Neural progenitor cell (in vitro differentiated cells): ENCODE data around the gene TRIP4. TPM values are rescaled to one million over a fixed set of nuclear protein-coding genes. Genes with fewer than 3 reads are reported as not detected.

Source experiments
- DNase-seq: peaks from one replicate; pipeline ENCODE4 v3.0.0-alpha.2; 2016; ENCODE audit warnings: low spot score
- H2AFZ ChIP-seq: fragments of 200-600 bp; sonication (generic); replicated peaks from 2 replicates; pipeline ENCODE4 v1.6.1; 2016; ENCODE audit warnings: antibody characterized with exemption
- H3F3A ChIP-seq: fragments of 200-600 bp; sonication (generic); 2 replicates; pipeline ENCODE4 v1.6.1; 2016; ENCODE audit warnings: antibody characterized with exemption, low read depth
- H3K27ac ChIP-seq: fragments of 200-600 bp; sonication (generic); 2 replicates; pipeline ENCODE4 v1.5.1; 2016; ENCODE audit warnings: mild to moderate bottlenecking
- H3K27me3 ChIP-seq: fragments of 200-600 bp; sonication (generic); 2 replicates; pipeline ENCODE4 v1.6.1; 2016; ENCODE audit warnings: mild to moderate bottlenecking, moderate library complexity
- H3K36me3 ChIP-seq: fragments of 200-600 bp; sonication (generic); 2 replicates; pipeline ENCODE4 v1.5.1; 2016
- H3K4me1 ChIP-seq: fragments of 200-600 bp; sonication (generic); 2 replicates; pipeline ENCODE4 v1.6.1; 2016; ENCODE audit warnings: mixed run types
- H3K4me2 ChIP-seq: fragments of 200-600 bp; sonication (generic); 2 replicates; pipeline ENCODE4 v1.6.1; 2016
- H3K4me3 ChIP-seq: fragments of 200-600 bp; sonication (generic); 2 replicates; pipeline ENCODE4 v1.5.1; 2016
- H3K79me2 ChIP-seq: fragments of 200-600 bp; sonication (generic); 2 replicates; pipeline ENCODE4 v1.6.1; 2016; ENCODE audit warnings: low read depth
- H3K9ac ChIP-seq: fragments of 200-600 bp; sonication (generic); 2 replicates; pipeline ENCODE4 v1.6.1; 2016
- H3K9me3 ChIP-seq: fragments of 200-600 bp; sonication (generic); 2 replicates; pipeline ENCODE4 v1.5.1; 2016; ENCODE audit warnings: low read depth
- H4K20me1 ChIP-seq: fragments of 200-600 bp; sonication (generic); 2 replicates; pipeline ENCODE4 v1.6.1; 2016; ENCODE audit warnings: low read depth
- H3K27ac Mint-ChIP-seq: 3 replicates; pipeline ENCODE4 v1.8.0; 2021; ENCODE audit warnings: mixed read lengths
- H3K27me3 Mint-ChIP-seq: 2 replicates; pipeline ENCODE4 v1.8.0; 2022; ENCODE audit warnings: low read depth, mild to moderate bottlenecking, inconsistent platforms, moderate library complexity, mixed read lengths; ENCODE audit not compliant: insufficient read depth
- H3K36me3 Mint-ChIP-seq: 3 replicates; pipeline ENCODE4 v1.8.0; 2021; ENCODE audit warnings: mixed read lengths
- H3K4me1 Mint-ChIP-seq: 3 replicates; pipeline ENCODE4 v1.8.0; 2021; ENCODE audit warnings: mixed read lengths
- H3K4me3 Mint-ChIP-seq: 3 replicates; pipeline ENCODE4 v1.8.0; 2021; ENCODE audit warnings: mild to moderate bottlenecking, moderate library complexity, mixed read lengths
- H3K9me3 Mint-ChIP-seq: 3 replicates; pipeline ENCODE4 v1.8.0; 2020; ENCODE audit warnings: mixed read lengths
- CTCF ChIP-seq: fragments of 200-600 bp; sonication (generic); IDR thresholded peaks from 2 replicates; pipeline ENCODE4 v1.5.1; 2017; ENCODE audit warnings: antibody characterized with exemption, mild to moderate bottlenecking
- EZH2 ChIP-seq: fragments of 200-600 bp; sonication (generic); IDR thresholded peaks from 2 replicates; pipeline ENCODE4 v1.6.1; 2017; ENCODE audit warnings: antibody characterized with exemption, mild to moderate bottlenecking, moderate library complexity
- EZH2phosphoT487 ChIP-seq: fragments of 200-600 bp; sonication (generic); IDR thresholded peaks from 2 replicates; pipeline ENCODE4 v1.6.1; 2017; ENCODE audit warnings: antibody characterized with exemption
- total RNA-seq: library from RNA; depleted of rRNA; stranded (reverse); fragments of >200 nt; gene quantifications from 2 replicates; pipeline ENCODE4 v1.2.3, GENCODE V29; 2015; ENCODE audit warnings: low replicate concordance

Gene TRIP4
- total RNA-seq, result 10.9 and 17.3 TPM in 2 replicates

- Histone ChIP-seq H3F3A (no peaks in the 10 kb centered on the region), H3K9me3 (no peaks in the 10 kb centered on the region), H3K27me3 (no peaks in the 10 kb centered on the region), H2AFZ (peak within 1 kb of the TSS; percentile 96), H3K4me1 (peaks cover 5% of the 10 kb centered on the region), H4K20me1 (no peaks in the 10 kb centered on the region), H3K4me2 (peak within 1 kb of the TSS; percentile 86), H3K36me3 (no peaks in the 10 kb centered on the region), H3K4me3 (peak within 1 kb of the TSS; percentile 90), H3K27ac (peak within 1 kb of the TSS; percentile 4), H3K9ac (peak within 1 kb of the TSS; percentile 73), H3K79me2 (peaks cover 33% of the 10 kb centered on the region)
- Mint-ChIP-seq H3K9me3 (no peaks in the 10 kb centered on the region), H3K27ac (peak within 1 kb of the TSS; percentile 89), H3K4me3 (peak within 1 kb of the TSS; percentile 98), H3K36me3 (no peaks in the 10 kb centered on the region), H3K27me3 (peaks cover 2% of the 10 kb centered on the region), H3K4me1 (peaks cover 18% of the 10 kb centered on the region)
- TF ChIP-seq EZH2, result no peak
- peak; percentile 7 for TF ChIP-seq CTCF
- no peak for TF ChIP-seq EZH2phosphoT487
- peak; percentile 93 for DNase-seq
Observed at GRCh38 chr15:64387562-64388168, at the start of gene TRIP4. TRIP4 (plus strand) TSS chr15:64387836; CDS start chr15:64387864, 28 bp downstream.

DNA sequence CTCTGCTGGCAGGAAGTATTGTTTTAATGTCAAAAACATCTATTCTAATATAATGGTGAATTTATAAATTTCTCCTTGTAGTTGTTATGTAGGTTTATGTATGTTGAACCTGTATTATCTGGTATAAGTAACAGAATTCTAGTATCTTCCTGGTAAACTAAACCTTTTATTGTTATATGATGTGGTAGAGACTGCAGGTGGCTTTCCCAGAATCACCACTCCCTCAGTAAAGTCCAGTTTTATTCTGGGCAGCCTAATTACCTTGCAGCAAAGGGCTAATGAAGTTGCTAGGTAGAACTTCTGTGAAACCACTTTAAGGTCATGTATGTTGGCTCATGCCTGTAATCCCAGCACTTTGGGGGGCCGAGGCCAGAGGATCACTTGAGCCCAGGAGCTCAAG is 47.3 kb upstream of the TRIP4 start:
- Mint-ChIP-seq H3K27me3 (no peaks in the 10 kb centered on the region), H3K27ac (no peak overlapping the region), H3K4me3 (no peak overlapping the region), H3K9me3 (no peaks in the 10 kb centered on the region), H3K4me1 (peaks cover 5% of the 10 kb centered on the region), H3K36me3 (peaks cover 4% of the 10 kb centered on the region)
- no peak overlapping the region for H3K4me3 ChIP-seq
- no peaks in the 10 kb centered on the region for H4K20me1 ChIP-seq
- no peak overlapping the region for H2AFZ ChIP-seq
- H3K27ac ChIP-seq, result no peak overlapping the region
- H3K9me3 ChIP-seq, result no peaks in the 10 kb centered on the region
- no peaks in the 10 kb centered on the region for H3K27me3 ChIP-seq
- TF ChIP-seq EZH2phosphoT487 (no peak), EZH2 (no peak), CTCF (no peak)
- no peak overlapping the region for H3K4me2 ChIP-seq
- peaks cover 26% of the 10 kb centered on the region for H3K79me2 ChIP-seq
- no peaks in the 10 kb centered on the region for H3F3A ChIP-seq
- H3K9ac ChIP-seq, result no peak overlapping the region
- H3K4me1 ChIP-seq, result no peaks in the 10 kb centered on the region
- DNase-seq, result no peak
- H3K36me3 ChIP-seq, result no peaks in the 10 kb centered on the region

DNA sequence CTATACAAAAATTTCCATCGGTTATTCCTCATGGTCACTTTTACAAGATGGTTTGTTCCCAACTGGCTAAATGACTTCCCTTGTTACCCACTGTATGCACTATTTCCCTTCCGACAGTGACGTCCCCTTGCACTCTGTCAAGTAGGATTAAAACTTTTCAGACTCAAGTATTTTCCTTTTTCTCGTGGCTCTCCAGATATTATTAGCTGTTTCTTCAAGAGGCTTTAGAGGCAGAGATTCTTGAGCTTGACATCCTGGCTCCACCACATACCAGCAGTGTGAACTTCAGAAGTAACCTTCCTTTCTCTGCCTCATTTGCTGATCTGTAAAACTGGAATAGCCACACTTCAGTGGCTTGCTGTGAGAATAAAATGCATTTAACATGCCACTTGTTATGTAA is 45.7 kb upstream of the TRIP4 start:
- no peak overlapping the region for H3K4me2 ChIP-seq
- H3K4me1 ChIP-seq, result no peaks in the 10 kb centered on the region
- no peaks in the 10 kb centered on the region for H4K20me1 ChIP-seq
- TF ChIP-seq EZH2phosphoT487 (no peak), EZH2 (no peak), CTCF (no peak)
- no peak overlapping the region for H3K4me3 Mint-ChIP-seq
- H3K9me3 ChIP-seq, result no peaks in the 10 kb centered on the region
- H3F3A ChIP-seq, result no peaks in the 10 kb centered on the region
- no peak overlapping the region for H3K27ac ChIP-seq
- peaks cover 5% of the 10 kb centered on the region for H3K36me3 Mint-ChIP-seq
- H3K9ac ChIP-seq, result no peak overlapping the region
- no peaks in the 10 kb centered on the region for H3K9me3 Mint-ChIP-seq
- no peaks in the 10 kb centered on the region for H3K27me3 Mint-ChIP-seq
- DNase-seq, result no peak
- H3K27ac Mint-ChIP-seq, result no peak overlapping the region
- H3K36me3 ChIP-seq, result peaks cover 2% of the 10 kb centered on the region
- no peak overlapping the region for H3K4me3 ChIP-seq
- H3K27me3 ChIP-seq, result no peaks in the 10 kb centered on the region
- H3K79me2 ChIP-seq, result peaks cover 42% of the 10 kb centered on the region
- peaks cover 5% of the 10 kb centered on the region for H3K4me1 Mint-ChIP-seq
- H2AFZ ChIP-seq, result no peak overlapping the region
